ENCODE measurements around the gene SUMO4. TPM values are rescaled to one million over a fixed set of nuclear protein-coding genes. Genes with fewer than 3 reads are reported as not detected.

The SUMO4 gene
- total RNA-seq, 1 experiment from 2014 or later: 1.2 TPM

DNA sequence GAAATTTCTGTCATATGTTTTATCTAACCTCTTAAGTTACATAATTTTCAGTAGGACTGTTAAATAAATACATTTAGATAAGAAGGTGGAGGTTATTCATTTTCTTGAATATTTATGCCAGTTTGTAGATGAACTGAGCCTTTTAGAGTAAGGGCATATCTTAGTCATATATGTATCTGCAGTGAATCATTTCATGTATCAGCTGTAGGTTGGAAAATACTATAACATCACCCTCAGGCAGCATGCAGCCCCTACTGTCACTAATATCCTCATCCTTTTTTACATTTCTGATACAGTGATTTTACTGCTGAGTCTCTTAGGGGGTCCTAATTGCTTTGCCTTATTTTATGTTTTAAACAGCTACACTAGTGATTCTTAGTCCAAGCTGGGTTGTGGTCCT lies 19.5 kb upstream of the SUMO4 start:
- ChIA-PET POLR2A (no interaction called here), CTCF (no interaction called here)
- Mint-ChIP-seq H3K27me3 (ENCODE audit: low read depth) (no peaks in the 10 kb centered on the region), H3K9me3 (no peaks in the 10 kb centered on the region), H3K4me1 (peaks cover under 1% of the 10 kb centered on the region; the same call in 1 of the 2 replicates), H3K36me3 (peaks cover 28% of the 10 kb centered on the region), H3K4me3 (no peak overlapping the region), H3K27ac (no peak overlapping the region)
- ATAC-seq: no peak
- DNase-seq (ENCODE audit: low spot score): no peak
- TF ChIP-seq NFATC4 (CRISPR knock-in tag; IDR thresholded peaks at IDR 0.05) (no peak), SMAD4 (CRISPR knock-in tag; IDR thresholded peaks at IDR 0.05) (no peak), RORB (CRISPR knock-in tag; IDR thresholded peaks at IDR 0.05) (no peak), SP1 (CRISPR knock-in tag; conservative IDR thresholded peaks at IDR 0.05) (no peak), ZNF138 (CRISPR knock-in tag; conservative IDR thresholded peaks at IDR 0.05) (no peak), ZNF671 (CRISPR knock-in tag; IDR thresholded peaks at IDR 0.05) (no peak), TCF7 (CRISPR knock-in tag; IDR thresholded peaks at IDR 0.05; ENCODE audit: low read depth) (no peak), ZNF423 (CRISPR knock-in tag; IDR thresholded peaks at IDR 0.05) (no peak), NFE2L1 (CRISPR knock-in tag; IDR thresholded peaks at IDR 0.05) (no peak), CREM (CRISPR knock-in tag; IDR thresholded peaks at IDR 0.05) (no peak), HMGA2 (CRISPR knock-in tag; IDR thresholded peaks at IDR 0.05) (no peak)
- TF ChIP-seq, protein P1, sequence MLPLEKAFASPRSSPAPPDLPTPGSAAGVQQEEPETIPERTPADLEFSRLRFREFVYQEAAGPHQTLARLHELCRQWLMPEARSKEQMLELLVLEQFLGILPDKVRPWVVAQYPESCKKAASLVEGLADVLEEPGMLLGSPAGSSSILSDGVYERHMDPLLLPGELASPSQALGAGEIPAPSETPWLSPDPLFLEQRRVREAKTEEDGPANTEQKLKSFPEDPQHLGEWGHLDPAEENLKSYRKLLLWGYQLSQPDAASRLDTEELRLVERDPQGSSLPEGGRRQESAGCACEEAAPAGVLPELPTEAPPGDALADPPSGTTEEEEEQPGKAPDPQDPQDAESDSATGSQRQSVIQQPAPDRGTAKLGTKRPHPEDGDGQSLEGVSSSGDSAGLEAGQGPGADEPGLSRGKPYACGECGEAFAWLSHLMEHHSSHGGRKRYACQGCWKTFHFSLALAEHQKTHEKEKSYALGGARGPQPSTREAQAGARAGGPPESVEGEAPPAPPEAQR (CRISPR knock-in tag; IDR thresholded peaks at IDR 0.05): no peak
- TF ChIP-seq, protein P2, sequence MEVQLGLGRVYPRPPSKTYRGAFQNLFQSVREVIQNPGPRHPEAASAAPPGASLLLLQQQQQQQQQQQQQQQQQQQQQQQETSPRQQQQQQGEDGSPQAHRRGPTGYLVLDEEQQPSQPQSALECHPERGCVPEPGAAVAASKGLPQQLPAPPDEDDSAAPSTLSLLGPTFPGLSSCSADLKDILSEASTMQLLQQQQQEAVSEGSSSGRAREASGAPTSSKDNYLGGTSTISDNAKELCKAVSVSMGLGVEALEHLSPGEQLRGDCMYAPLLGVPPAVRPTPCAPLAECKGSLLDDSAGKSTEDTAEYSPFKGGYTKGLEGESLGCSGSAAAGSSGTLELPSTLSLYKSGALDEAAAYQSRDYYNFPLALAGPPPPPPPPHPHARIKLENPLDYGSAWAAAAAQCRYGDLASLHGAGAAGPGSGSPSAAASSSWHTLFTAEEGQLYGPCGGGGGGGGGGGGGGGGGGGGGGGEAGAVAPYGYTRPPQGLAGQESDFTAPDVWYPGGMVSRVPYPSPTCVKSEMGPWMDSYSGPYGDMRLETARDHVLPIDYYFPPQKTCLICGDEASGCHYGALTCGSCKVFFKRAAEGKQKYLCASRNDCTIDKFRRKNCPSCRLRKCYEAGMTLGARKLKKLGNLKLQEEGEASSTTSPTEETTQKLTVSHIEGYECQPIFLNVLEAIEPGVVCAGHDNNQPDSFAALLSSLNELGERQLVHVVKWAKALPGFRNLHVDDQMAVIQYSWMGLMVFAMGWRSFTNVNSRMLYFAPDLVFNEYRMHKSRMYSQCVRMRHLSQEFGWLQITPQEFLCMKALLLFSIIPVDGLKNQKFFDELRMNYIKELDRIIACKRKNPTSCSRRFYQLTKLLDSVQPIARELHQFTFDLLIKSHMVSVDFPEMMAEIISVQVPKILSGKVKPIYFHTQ (CRISPR knock-in tag; IDR thresholded peaks at IDR 0.05): no peak
- TF ChIP-seq, protein P3, sequence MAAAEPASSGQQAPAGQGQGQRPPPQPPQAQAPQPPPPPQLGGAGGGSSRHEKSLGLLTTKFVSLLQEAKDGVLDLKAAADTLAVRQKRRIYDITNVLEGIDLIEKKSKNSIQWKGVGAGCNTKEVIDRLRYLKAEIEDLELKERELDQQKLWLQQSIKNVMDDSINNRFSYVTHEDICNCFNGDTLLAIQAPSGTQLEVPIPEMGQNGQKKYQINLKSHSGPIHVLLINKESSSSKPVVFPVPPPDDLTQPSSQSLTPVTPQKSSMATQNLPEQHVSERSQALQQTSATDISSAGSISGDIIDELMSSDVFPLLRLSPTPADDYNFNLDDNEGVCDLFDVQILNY (CRISPR knock-in tag; IDR thresholded peaks at IDR 0.05): no peak
- TF ChIP-seq, protein P4, sequence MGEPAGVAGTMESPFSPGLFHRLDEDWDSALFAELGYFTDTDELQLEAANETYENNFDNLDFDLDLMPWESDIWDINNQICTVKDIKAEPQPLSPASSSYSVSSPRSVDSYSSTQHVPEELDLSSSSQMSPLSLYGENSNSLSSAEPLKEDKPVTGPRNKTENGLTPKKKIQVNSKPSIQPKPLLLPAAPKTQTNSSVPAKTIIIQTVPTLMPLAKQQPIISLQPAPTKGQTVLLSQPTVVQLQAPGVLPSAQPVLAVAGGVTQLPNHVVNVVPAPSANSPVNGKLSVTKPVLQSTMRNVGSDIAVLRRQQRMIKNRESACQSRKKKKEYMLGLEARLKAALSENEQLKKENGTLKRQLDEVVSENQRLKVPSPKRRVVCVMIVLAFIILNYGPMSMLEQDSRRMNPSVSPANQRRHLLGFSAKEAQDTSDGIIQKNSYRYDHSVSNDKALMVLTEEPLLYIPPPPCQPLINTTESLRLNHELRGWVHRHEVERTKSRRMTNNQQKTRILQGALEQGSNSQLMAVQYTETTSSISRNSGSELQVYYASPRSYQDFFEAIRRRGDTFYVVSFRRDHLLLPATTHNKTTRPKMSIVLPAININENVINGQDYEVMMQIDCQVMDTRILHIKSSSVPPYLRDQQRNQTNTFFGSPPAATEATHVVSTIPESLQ (CRISPR knock-in tag; IDR thresholded peaks at IDR 0.05): no peak
- TF ChIP-seq, protein P5, sequence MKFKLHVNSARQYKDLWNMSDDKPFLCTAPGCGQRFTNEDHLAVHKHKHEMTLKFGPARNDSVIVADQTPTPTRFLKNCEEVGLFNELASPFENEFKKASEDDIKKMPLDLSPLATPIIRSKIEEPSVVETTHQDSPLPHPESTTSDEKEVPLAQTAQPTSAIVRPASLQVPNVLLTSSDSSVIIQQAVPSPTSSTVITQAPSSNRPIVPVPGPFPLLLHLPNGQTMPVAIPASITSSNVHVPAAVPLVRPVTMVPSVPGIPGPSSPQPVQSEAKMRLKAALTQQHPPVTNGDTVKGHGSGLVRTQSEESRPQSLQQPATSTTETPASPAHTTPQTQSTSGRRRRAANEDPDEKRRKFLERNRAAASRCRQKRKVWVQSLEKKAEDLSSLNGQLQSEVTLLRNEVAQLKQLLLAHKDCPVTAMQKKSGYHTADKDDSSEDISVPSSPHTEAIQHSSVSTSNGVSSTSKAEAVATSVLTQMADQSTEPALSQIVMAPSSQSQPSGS (CRISPR knock-in tag; IDR thresholded peaks at IDR 0.05; ENCODE audit: borderline replicate concordance, low read depth): no peak

DNA sequence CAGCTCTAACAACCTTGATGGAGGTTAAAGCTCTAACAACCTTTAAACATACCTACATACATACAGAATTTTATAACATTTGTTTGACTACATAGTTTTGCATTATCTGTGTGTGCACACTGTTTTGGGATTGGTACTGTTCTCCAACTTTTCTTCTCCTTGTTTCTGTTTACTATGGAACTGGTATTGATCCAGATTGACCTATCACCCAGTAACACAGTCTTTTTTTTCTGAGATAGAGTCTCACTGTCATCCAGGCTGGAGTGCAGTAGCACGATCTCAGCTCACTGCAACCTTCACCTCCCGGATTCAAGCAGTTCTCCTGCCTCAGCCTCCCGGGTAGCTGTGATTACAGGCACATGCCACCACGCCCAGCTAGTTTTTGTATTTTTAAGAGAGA lies 16.7 kb upstream of the SUMO4 start:
- Mint-ChIP-seq H3K27me3 (ENCODE audit: low read depth) (no peaks in the 10 kb centered on the region), H3K4me1 (no peaks in the 10 kb centered on the region; the same call in 1 of the 2 replicates), H3K36me3 (peaks cover 29% of the 10 kb centered on the region), H3K27ac (peak overlapping the region; percentile 46; the same call in 1 of the 2 replicates), H3K4me3 (no peak overlapping the region), H3K9me3 (peaks cover 3% of the 10 kb centered on the region)
- no peak for ATAC-seq
- POLR2A ChIA-PET: no interaction called here
- CTCF ChIA-PET: no interaction called here
- TF ChIP-seq, protein P6, sequence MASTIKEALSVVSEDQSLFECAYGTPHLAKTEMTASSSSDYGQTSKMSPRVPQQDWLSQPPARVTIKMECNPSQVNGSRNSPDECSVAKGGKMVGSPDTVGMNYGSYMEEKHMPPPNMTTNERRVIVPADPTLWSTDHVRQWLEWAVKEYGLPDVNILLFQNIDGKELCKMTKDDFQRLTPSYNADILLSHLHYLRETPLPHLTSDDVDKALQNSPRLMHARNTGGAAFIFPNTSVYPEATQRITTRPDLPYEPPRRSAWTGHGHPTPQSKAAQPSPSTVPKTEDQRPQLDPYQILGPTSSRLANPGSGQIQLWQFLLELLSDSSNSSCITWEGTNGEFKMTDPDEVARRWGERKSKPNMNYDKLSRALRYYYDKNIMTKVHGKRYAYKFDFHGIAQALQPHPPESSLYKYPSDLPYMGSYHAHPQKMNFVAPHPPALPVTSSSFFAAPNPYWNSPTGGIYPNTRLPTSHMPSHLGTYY (CRISPR knock-in tag; IDR thresholded peaks at IDR 0.05): no peak
- TF ChIP-seq, protein P5 (CRISPR knock-in tag; IDR thresholded peaks at IDR 0.05; ENCODE audit: borderline replicate concordance, low read depth): no peak
- no peak for DNase-seq (ENCODE audit: low spot score)
